ENCODE data around the gene HHLA2. TPM values are rescaled to one million over a fixed set of nuclear protein-coding genes. Genes with fewer than 3 reads are reported as not detected.

The HHLA2 gene
- total RNA-seq, 1 donor from 2014 or later: not detected

- peaks cover 12% of the 10 kb centered on the region for H3K4me1 Mint-ChIP-seq (ENCODE audit: unreplicated experiment)
- no peak overlapping the region for H3K4me3 Mint-ChIP-seq (ENCODE audit: unreplicated experiment)
- no peak overlapping the region for H3K27ac Mint-ChIP-seq (ENCODE audit: unreplicated experiment)
- no peak for TF ChIP-seq CTCF (IDR thresholded peaks at IDR 0.05; ENCODE audit: unreplicated experiment)
- no peaks in the 10 kb centered on the region for H3K36me3 Mint-ChIP-seq (ENCODE audit: low read depth, unreplicated experiment)
- no peaks in the 10 kb centered on the region for H3K9me3 Mint-ChIP-seq (ENCODE audit: unreplicated experiment)
- no peaks in the 10 kb centered on the region for H3K27me3 Mint-ChIP-seq (ENCODE audit: unreplicated experiment)
- no peak for DNase-seq (ENCODE audit: low spot score)
Observed at GRCh38 chr3:108412121-108412750, 115.9 kb downstream of the HHLA2 start.

- DNase-seq (ENCODE audit: low spot score): no peak
- H3K9me3 Mint-ChIP-seq (ENCODE audit: unreplicated experiment): no peaks in the 10 kb centered on the region
Observed at GRCh38 chr3:108414007-108414406, 117.7 kb downstream of the HHLA2 start.

GRCh38 chr3:108415661-108416060 lies 119.3 kb downstream of the HHLA2 start:
- TF ChIP-seq CTCF (IDR thresholded peaks at IDR 0.05; ENCODE audit: unreplicated experiment): no peak
- H3K9me3 Mint-ChIP-seq (ENCODE audit: unreplicated experiment): no peaks in the 10 kb centered on the region
- H3K27ac Mint-ChIP-seq (ENCODE audit: unreplicated experiment): no peak overlapping the region
- no peaks in the 10 kb centered on the region for H3K4me1 Mint-ChIP-seq (ENCODE audit: unreplicated experiment)
- H3K27me3 Mint-ChIP-seq (ENCODE audit: unreplicated experiment): no peaks in the 10 kb centered on the region
- H3K4me3 Mint-ChIP-seq (ENCODE audit: unreplicated experiment): no peak overlapping the region
- DNase-seq (ENCODE audit: low spot score): no peak
- H3K36me3 Mint-ChIP-seq (ENCODE audit: low read depth, unreplicated experiment): no peaks in the 10 kb centered on the region

More at GRCh38 chr3:108414007-108414406, 117.7 kb downstream of the HHLA2 start:
- no peaks in the 10 kb centered on the region for H3K36me3 Mint-ChIP-seq (ENCODE audit: low read depth, unreplicated experiment)
- TF ChIP-seq CTCF (IDR thresholded peaks at IDR 0.05; ENCODE audit: unreplicated experiment): no peak
- H3K27ac Mint-ChIP-seq (ENCODE audit: unreplicated experiment): no peak overlapping the region
- no peak overlapping the region for H3K4me3 Mint-ChIP-seq (ENCODE audit: unreplicated experiment)
- H3K27me3 Mint-ChIP-seq (ENCODE audit: unreplicated experiment): no peaks in the 10 kb centered on the region
- H3K4me1 Mint-ChIP-seq (ENCODE audit: unreplicated experiment): no peaks in the 10 kb centered on the region

GRCh38 chr3:108416111-108416869 lies 119.9 kb downstream of the HHLA2 start:
- no peaks in the 10 kb centered on the region for H3K27me3 Mint-ChIP-seq (ENCODE audit: unreplicated experiment)
- H3K9me3 Mint-ChIP-seq (ENCODE audit: unreplicated experiment): no peaks in the 10 kb centered on the region
- no peak for TF ChIP-seq CTCF (IDR thresholded peaks at IDR 0.05; ENCODE audit: unreplicated experiment)
- DNase-seq (ENCODE audit: low spot score): no peak
- no peak overlapping the region for H3K27ac Mint-ChIP-seq (ENCODE audit: unreplicated experiment)
- no peaks in the 10 kb centered on the region for H3K4me1 Mint-ChIP-seq (ENCODE audit: unreplicated experiment)
- no peaks in the 10 kb centered on the region for H3K36me3 Mint-ChIP-seq (ENCODE audit: low read depth, unreplicated experiment)
- H3K4me3 Mint-ChIP-seq (ENCODE audit: unreplicated experiment): no peak overlapping the region

- Mint-ChIP-seq H3K27me3 (ENCODE audit: unreplicated experiment) (no peaks in the 10 kb centered on the region), H3K36me3 (ENCODE audit: low read depth, unreplicated experiment) (no peaks in the 10 kb centered on the region), H3K4me3 (ENCODE audit: unreplicated experiment) (no peak overlapping the region), H3K4me1 (ENCODE audit: unreplicated experiment) (no peaks in the 10 kb centered on the region), H3K9me3 (ENCODE audit: unreplicated experiment) (no peaks in the 10 kb centered on the region), H3K27ac (ENCODE audit: unreplicated experiment) (no peak overlapping the region)
- no peak for TF ChIP-seq CTCF (IDR thresholded peaks at IDR 0.05; ENCODE audit: unreplicated experiment)
- DNase-seq (ENCODE audit: low spot score): no peak
Observed at GRCh38 chr3:108420926-108421325, 124.6 kb downstream of the HHLA2 start.
